ENCODE data around the gene ITGB8.

The ITGB8 gene

DNA sequence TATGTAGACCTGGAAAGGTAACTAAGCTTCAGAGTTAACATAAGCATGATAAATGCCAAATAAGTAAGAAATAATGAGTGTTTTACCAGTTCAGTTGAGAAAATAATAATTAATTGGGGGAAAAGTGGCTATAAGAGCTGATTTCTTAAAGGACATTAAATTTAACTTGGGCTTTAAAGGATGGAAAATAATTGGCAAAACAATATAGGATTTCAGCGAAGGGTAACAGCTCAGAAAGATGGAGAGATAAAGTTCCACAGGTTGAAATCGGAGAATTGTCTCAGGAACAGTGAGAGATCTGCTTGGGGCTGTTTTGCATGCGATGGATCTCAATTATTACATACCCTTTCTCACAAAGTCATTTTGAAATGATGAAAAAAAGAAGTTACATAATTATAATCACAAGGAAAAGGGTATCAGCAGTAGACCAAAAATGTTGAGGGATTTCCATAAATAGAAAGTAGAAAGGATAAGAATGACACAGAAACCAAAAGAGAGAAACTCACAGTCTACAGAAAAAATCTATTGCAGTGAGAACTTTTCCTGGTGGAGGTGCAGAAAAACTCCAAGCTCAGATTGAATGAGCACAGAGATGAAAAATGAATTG lies 40.1 kb upstream of the ITGB8 start:
- no peak overlapping the region for H3K4me3 ChIP-seq (ENCODE audit: low read depth, low read length)
- TF ChIP-seq, protein P1, sequence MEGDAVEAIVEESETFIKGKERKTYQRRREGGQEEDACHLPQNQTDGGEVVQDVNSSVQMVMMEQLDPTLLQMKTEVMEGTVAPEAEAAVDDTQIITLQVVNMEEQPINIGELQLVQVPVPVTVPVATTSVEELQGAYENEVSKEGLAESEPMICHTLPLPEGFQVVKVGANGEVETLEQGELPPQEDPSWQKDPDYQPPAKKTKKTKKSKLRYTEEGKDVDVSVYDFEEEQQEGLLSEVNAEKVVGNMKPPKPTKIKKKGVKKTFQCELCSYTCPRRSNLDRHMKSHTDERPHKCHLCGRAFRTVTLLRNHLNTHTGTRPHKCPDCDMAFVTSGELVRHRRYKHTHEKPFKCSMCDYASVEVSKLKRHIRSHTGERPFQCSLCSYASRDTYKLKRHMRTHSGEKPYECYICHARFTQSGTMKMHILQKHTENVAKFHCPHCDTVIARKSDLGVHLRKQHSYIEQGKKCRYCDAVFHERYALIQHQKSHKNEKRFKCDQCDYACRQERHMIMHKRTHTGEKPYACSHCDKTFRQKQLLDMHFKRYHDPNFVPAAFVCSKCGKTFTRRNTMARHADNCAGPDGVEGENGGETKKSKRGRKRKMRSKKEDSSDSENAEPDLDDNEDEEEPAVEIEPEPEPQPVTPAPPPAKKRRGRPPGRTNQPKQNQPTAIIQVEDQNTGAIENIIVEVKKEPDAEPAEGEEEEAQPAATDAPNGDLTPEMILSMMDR (IDR thresholded peaks at IDR 0.05; ENCODE audit: borderline replicate concordance, insufficient read depth, low read depth, low read length) = no peak

DNA sequence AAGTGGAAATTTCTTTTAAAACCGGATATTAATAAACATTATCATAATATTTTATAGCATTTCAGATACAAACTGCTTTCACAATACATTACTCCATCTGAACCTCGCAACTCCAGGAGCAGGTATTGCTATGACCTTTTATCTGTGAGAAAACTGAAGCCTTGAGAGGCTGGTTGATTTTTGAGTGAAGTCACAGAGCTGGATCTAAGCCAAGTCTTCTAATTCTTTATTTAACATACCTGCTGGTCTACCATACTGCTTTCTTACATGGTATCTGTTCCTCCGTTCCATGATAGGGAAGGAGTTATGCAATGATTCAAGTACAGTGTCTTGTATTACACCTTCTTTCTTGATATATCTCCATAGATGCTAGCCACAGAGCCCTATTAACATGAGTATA lies 37.4 kb upstream of the ITGB8 start:
- H3K4me3 ChIP-seq (ENCODE audit: low read depth, low read length) = no peak overlapping the region
- TF ChIP-seq, protein P1 (IDR thresholded peaks at IDR 0.05; ENCODE audit: borderline replicate concordance, insufficient read depth, low read depth, low read length) = no peak

DNA sequence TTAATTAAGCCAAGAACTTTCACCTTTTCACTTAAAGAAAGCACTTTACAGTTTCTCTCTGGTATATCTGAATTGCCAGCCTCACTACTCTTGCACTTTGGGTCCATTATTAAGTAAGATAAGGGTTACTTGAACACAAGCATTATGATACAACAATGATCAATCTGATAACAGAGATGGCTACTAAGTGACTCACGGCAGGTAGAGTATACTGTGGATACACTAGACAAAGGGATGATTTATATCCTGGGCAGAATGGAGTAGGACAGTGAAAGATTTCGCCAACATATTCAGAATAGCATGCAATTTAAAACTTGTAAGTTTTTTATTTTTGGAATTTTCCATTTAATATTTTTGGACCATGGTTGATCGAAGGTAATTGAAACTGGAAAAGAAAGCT lies 34.3 kb upstream of the ITGB8 start:
- no peak overlapping the region for H3K4me3 ChIP-seq (ENCODE audit: low read depth, low read length)
- TF ChIP-seq, protein P1 (IDR thresholded peaks at IDR 0.05; ENCODE audit: borderline replicate concordance, insufficient read depth, low read depth, low read length) = no peak

DNA sequence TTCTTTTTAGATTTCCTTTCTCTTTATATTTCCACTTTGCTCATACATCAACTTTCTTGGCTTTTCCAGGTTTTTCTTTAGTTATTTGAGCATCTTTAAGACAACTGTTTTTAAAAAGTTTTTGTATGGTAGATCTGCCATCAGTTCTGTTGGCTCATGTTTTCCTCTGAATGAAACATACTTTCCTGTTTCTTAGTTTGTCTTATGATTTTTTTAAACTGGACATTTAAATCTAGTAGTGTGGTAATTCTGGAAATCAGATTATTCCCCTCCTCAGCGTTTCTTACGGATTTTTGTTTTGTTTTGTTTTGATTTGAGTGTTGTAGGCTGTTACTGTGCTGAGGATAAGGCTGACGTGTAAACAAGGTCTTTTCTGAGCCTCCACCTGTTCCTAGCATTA lies 33.8 kb upstream of the ITGB8 start:
- H3K4me3 ChIP-seq (ENCODE audit: low read depth, low read length) = no peak overlapping the region
- TF ChIP-seq, protein P1 (IDR thresholded peaks at IDR 0.05; ENCODE audit: borderline replicate concordance, insufficient read depth, low read depth, low read length) = no peak

DNA sequence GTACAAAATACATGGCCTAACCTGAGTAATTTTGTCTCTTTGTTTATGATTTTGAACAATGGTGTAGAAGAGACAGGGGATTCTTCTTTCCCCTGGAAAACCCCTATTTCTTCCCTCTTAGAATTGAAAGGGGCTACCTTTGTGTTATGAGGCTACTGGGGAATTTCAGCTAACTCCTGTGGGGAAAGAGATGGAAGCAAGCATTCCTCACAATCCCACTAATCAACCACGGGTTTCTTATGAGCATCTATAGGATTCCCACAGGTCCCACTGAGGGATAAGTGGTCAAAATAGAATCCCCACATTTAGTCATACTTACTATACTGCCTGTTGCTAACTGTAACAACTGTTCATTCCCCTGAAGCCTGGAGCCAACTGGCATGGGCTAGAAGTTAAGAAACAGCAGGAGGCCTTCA lies 32.2 kb upstream of the ITGB8 start:
- no peak overlapping the region for H3K4me3 ChIP-seq (ENCODE audit: low read depth, low read length)
- TF ChIP-seq, protein P1 (IDR thresholded peaks at IDR 0.05; ENCODE audit: borderline replicate concordance, insufficient read depth, low read depth, low read length) = no peak

GRCh38 chr7:20299145-20299544 lies 31.6 kb upstream of the ITGB8 start:
- TF ChIP-seq, protein P1 (IDR thresholded peaks at IDR 0.05; ENCODE audit: borderline replicate concordance, insufficient read depth, low read depth, low read length) = no peak
- H3K4me3 ChIP-seq (ENCODE audit: low read depth, low read length) = no peak overlapping the region

- no peak overlapping the region for H3K4me3 ChIP-seq (ENCODE audit: low read depth, low read length)
- TF ChIP-seq, protein P1 (IDR thresholded peaks at IDR 0.05; ENCODE audit: borderline replicate concordance, insufficient read depth, low read depth, low read length) = no peak
Measured at GRCh38 chr7:20299647-20300312, 30.9 kb upstream of the ITGB8 start.

Measured in GM12875 (cell line).